Loucy (cell line): ENCODE measurements around the gene TGFB3.
A peak's percentile ranks its signal among the peaks of the same experiment; 100 is the strongest.

Experiments used
- H2AFZ ChIP-seq: fragments of 200-600 bp; sonication (generic); 2 replicates; pipeline ENCODE4 v1.6.0; 2016; ENCODE audit warnings: antibody characterized with exemption, mild to moderate bottlenecking, low read length, moderate library complexity
- H3F3A ChIP-seq: fragments of 200-600 bp; 2 replicates; pipeline ENCODE4 v1.6.0; 2016; ENCODE audit warnings: antibody characterized with exemption, low read depth, mild to moderate bottlenecking
- H3K27me3 ChIP-seq: fragments of 200-600 bp; sonication (generic); 2 replicates; pipeline ENCODE4 v1.6.1; 2014; ENCODE audit warnings: low read length, mild to moderate bottlenecking; ENCODE audit not compliant: insufficient read depth, poor library complexity, severe bottlenecking
- H3K36me3 ChIP-seq: fragments of 200-600 bp; sonication (generic); 2 replicates; pipeline ENCODE4 v1.6.1; 2016; ENCODE audit warnings: low read length; ENCODE audit not compliant: insufficient read depth
- H3K4me1 ChIP-seq: fragments of 200-600 bp; sonication (generic); 2 replicates; pipeline ENCODE4 v1.5.1; 2014; ENCODE audit warnings: low read length, mild to moderate bottlenecking; ENCODE audit not compliant: insufficient read depth, poor library complexity, severe bottlenecking
- H3K4me2 ChIP-seq: fragments of 200-600 bp; sonication (generic); 2 replicates; pipeline ENCODE4 v1.6.0; 2014; ENCODE audit warnings: antibody characterized with exemption, low read length, low read depth, mild to moderate bottlenecking; ENCODE audit not compliant: poor library complexity, severe bottlenecking
- H3K4me3 ChIP-seq: fragments of 200-600 bp; sonication (generic); 2 replicates; pipeline ENCODE4 v1.5.1; 2014; ENCODE audit warnings: low read length, mild to moderate bottlenecking, mixed read lengths; ENCODE audit not compliant: poor library complexity, severe bottlenecking
- H3K79me2 ChIP-seq: fragments of 200-600 bp; sonication (generic); 2 replicates; pipeline ENCODE4 v1.6.1; 2014; ENCODE audit warnings: low read length; ENCODE audit not compliant: insufficient read depth
- H3K9ac ChIP-seq: fragments of 200-600 bp; sonication (generic); 2 replicates; pipeline ENCODE4 v1.6.0; 2014; ENCODE audit warnings: mild to moderate bottlenecking, low read depth, low read length, moderate library complexity; ENCODE audit not compliant: poor library complexity, severe bottlenecking
- H3K9me2 ChIP-seq: fragments of 200-600 bp; sonication (generic); replicated peaks from 2 replicates; pipeline ENCODE4 v1.6.1; 2016; ENCODE audit warnings: low read depth, low read length, mixed read lengths
- H3K9me3 ChIP-seq: fragments of 200-600 bp; sonication (generic); 2 replicates; pipeline ENCODE4 v1.6.1; 2014; ENCODE audit warnings: mild to moderate bottlenecking, antibody characterized with exemption, low read length, low read depth; ENCODE audit not compliant: insufficient read depth
- H4K20me1 ChIP-seq: fragments of 200-600 bp; sonication (generic); 2 replicates; pipeline ENCODE4 v1.6.0; 2014; ENCODE audit warnings: antibody characterized with exemption, low read length, mild to moderate bottlenecking; ENCODE audit not compliant: insufficient read depth, poor library complexity, severe bottlenecking
- EZH2phosphoT487 ChIP-seq: fragments of 200-600 bp; IDR thresholded peaks from 2 replicates; pipeline ENCODE4 v1.6.1; 2018; ENCODE audit warnings: antibody characterized with exemption, mild to moderate bottlenecking, moderate library complexity, borderline replicate concordance
- TF ChIP-seq, protein P1 (sequence below): fragments of 200-600 bp; sonication (generic); conservative IDR thresholded peaks from 2 replicates; pipeline ENCODE4 v1.5.1; 2014; ENCODE audit warnings: mild to moderate bottlenecking, antibody characterized with exemption, low read length

The TGFB3 gene

DNA sequence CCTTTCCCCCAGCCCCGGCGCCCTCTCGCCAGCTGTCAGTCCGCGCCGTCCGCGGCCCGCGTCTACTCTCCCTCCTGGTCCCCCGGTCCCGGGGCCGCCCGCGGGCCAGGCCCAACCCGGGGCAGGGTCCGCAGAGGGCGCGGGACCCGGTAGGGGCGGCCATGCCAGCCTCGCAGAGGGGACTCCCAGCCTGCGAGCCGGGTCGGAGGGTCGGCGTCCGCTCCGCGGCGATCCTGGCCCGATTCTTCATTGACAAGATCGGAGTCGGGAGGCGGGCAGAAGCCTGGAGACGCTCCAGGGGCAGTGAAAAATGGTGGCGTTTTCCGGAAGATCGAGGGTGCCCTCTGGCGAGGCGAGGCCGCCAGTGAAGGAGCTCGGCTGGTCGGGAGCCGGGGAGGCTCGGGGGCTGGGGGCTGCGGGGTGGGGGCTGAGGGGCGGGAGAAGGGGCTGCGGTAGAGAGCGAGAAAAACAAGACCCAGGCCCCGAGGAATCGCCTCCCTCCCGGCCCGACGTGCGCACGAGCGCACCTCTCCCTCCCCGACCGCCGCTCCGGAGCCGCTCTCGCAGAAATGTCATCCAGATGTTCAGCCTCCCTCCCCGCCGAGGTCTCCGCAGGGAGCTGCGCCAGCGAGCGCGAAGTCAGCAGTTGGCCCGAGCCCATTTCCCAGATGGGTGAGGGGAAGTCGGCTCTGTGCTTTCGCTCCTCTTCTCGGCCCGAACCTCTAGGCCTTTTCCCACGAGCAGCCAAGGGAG lies 647 bp upstream of the TGFB3 start:
- Histone ChIP-seq H3K9ac (peak overlapping the region; percentile 73), H3K79me2 (no peaks in the 10 kb centered on the region), H3K4me2 (peak overlapping the region; percentile 82), H2AFZ (peak overlapping the region; percentile 98), H3F3A (no peaks in the 10 kb centered on the region), H3K36me3 (no peaks in the 10 kb centered on the region), H3K27me3 (no peaks in the 10 kb centered on the region), H3K9me3 (no peaks in the 10 kb centered on the region), H3K4me1 (peaks cover 11% of the 10 kb centered on the region), H3K4me3 (peak overlapping the region; percentile 87), H4K20me1 (no peaks in the 10 kb centered on the region), H3K9me2 (no peaks in the 10 kb centered on the region)
- no peak for TF ChIP-seq EZH2phosphoT487
- TF ChIP-seq, protein P1, sequence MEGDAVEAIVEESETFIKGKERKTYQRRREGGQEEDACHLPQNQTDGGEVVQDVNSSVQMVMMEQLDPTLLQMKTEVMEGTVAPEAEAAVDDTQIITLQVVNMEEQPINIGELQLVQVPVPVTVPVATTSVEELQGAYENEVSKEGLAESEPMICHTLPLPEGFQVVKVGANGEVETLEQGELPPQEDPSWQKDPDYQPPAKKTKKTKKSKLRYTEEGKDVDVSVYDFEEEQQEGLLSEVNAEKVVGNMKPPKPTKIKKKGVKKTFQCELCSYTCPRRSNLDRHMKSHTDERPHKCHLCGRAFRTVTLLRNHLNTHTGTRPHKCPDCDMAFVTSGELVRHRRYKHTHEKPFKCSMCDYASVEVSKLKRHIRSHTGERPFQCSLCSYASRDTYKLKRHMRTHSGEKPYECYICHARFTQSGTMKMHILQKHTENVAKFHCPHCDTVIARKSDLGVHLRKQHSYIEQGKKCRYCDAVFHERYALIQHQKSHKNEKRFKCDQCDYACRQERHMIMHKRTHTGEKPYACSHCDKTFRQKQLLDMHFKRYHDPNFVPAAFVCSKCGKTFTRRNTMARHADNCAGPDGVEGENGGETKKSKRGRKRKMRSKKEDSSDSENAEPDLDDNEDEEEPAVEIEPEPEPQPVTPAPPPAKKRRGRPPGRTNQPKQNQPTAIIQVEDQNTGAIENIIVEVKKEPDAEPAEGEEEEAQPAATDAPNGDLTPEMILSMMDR = peak; percentile 56

DNA sequence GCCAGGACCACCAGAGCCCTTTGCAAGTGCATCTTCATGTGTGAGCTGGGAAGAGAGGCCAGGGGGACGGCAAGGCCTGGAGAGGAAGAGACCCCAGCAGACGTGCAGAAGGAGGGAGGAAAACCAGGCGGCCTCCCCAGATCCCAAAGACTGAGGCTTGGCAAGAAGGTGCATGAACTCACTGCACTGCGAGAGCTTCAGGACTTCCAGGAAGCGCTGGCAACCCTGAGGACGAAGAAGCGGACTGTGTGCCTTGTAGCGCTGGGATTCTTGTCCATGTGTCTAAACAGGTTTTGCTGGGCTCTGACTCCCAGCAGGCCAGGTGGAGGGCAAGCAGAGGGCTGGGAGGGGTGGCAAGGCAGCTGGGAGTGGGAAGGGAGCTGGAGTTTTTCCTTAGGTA lies 939 bp downstream of the TGFB3 start:
- H3K27me3 ChIP-seq = no peaks in the 10 kb centered on the region
- TF ChIP-seq, protein P1 = no peak
- no peak for TF ChIP-seq EZH2phosphoT487
- no peaks in the 10 kb centered on the region for H3F3A ChIP-seq
- no peak overlapping the region for H2AFZ ChIP-seq
- H3K4me1 ChIP-seq = peaks cover 11% of the 10 kb centered on the region
- no peaks in the 10 kb centered on the region for H3K9me2 ChIP-seq
- no peaks in the 10 kb centered on the region for H3K9me3 ChIP-seq
- peak overlapping the region; percentile 87 for H3K4me3 ChIP-seq
- H3K9ac ChIP-seq = peak overlapping the region; percentile 73
- no peaks in the 10 kb centered on the region for H3K36me3 ChIP-seq
- H4K20me1 ChIP-seq = no peaks in the 10 kb centered on the region
- H3K79me2 ChIP-seq = no peaks in the 10 kb centered on the region
- H3K4me2 ChIP-seq = peak overlapping the region; percentile 82

DNA sequence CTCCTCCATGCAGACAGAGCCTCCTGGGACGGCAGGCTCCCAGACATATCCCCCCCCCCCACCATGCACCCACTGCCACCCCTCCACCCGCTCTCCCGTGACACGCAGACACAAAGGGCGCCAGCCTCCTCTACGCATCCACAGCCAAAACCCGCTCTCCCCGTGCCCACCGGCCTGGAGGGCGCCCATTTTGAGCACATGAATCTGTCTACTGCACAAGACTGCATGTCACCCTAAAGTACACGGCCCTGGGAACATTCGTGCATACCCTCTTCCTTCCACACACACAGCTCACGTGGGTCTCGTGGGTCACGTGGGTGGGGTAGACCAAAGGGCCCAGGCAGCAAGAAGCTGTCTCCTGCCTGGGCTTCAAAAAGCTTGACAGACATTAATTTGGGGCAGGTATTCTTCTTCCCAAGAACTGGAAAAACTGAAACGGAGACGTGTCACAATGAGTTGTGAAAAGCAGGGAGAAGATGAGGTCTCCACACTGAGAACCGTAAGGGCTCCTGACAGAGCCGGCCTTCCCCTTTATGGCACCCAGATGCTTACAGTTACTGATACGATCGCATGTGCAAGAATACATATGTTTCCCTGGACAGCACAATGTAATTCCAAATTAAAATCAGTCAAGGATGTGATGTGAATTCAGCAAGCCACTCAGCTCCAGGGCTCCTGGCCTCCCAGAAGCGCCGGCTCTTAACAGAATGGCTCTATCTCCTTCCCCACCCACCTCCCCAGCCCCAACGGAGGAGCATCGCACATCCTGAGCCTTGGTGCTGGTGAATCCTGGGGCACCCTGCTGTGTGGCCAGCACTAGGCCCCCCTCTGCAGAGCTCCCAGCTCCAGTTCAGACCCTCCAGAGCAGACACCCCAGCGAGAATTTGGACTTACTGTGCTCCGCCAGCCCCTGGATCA lies 1.9 kb downstream of the TGFB3 start:
- H3K79me2 ChIP-seq = no peaks in the 10 kb centered on the region
- H3K27me3 ChIP-seq = no peaks in the 10 kb centered on the region
- H3K4me3 ChIP-seq = no peak overlapping the region
- no peak overlapping the region for H2AFZ ChIP-seq
- TF ChIP-seq, protein P1 = no peak
- no peak for TF ChIP-seq EZH2phosphoT487
- H3K9ac ChIP-seq = no peak overlapping the region
- no peaks in the 10 kb centered on the region for H3F3A ChIP-seq
- no peaks in the 10 kb centered on the region for H3K36me3 ChIP-seq
- H4K20me1 ChIP-seq = no peaks in the 10 kb centered on the region
- H3K4me2 ChIP-seq = no peak overlapping the region
- no peaks in the 10 kb centered on the region for H3K9me3 ChIP-seq
- peaks cover 7% of the 10 kb centered on the region for H3K4me1 ChIP-seq
- no peaks in the 10 kb centered on the region for H3K9me2 ChIP-seq
